Measurements from ENCODE around the gene SLC32A1.

The SLC32A1 gene

GRCh38 chr20:38776363-38776762, 52.1 kb downstream of the SLC32A1 start:
- H3K4me3 ChIP-seq (ENCODE audit: low read depth, low read length), result no peak overlapping the region
- no peak for DNase-seq (ENCODE audit: low read depth, low spot score)
- TF ChIP-seq, protein P1, sequence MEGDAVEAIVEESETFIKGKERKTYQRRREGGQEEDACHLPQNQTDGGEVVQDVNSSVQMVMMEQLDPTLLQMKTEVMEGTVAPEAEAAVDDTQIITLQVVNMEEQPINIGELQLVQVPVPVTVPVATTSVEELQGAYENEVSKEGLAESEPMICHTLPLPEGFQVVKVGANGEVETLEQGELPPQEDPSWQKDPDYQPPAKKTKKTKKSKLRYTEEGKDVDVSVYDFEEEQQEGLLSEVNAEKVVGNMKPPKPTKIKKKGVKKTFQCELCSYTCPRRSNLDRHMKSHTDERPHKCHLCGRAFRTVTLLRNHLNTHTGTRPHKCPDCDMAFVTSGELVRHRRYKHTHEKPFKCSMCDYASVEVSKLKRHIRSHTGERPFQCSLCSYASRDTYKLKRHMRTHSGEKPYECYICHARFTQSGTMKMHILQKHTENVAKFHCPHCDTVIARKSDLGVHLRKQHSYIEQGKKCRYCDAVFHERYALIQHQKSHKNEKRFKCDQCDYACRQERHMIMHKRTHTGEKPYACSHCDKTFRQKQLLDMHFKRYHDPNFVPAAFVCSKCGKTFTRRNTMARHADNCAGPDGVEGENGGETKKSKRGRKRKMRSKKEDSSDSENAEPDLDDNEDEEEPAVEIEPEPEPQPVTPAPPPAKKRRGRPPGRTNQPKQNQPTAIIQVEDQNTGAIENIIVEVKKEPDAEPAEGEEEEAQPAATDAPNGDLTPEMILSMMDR (IDR thresholded peaks at IDR 0.05; ENCODE audit: low read depth, low read length), result no peak
- in situ Hi-C loops (cut with HindIII; ENCODE audit: low sequenced_read_pairs), result no loop called here

All from astrocyte of the spinal cord (primary cell).